Colonic mucosa (tissue), 4 donors: ENCODE measurements around the gene DOCK10. TPM values are rescaled to one million over a fixed set of nuclear protein-coding genes. Genes with fewer than 3 reads are reported as not detected.
A peak's percentile ranks its signal among the peaks of the same experiment; 100 is the strongest.

Experiments
- DNase-seq: peaks from one replicate; pipeline ENCODE4 v3.0.0-alpha.2; 2020
- H3K27ac ChIP-seq: fragments of 200-600 bp; one replicate; pipeline ENCODE4 v1.8.0; 2021
- H3K27me3 ChIP-seq: fragments of 200-600 bp; one replicate; pipeline ENCODE4 v1.8.0; 2021
- H3K36me3 ChIP-seq: fragments of 200-600 bp; one replicate; pipeline ENCODE4 v1.8.0; 2021
- H3K4me1 ChIP-seq: fragments of 200-600 bp; one replicate; pipeline ENCODE4 v1.8.0; 2021; ENCODE audit warnings: mild to moderate bottlenecking
- H3K4me3 ChIP-seq: fragments of 200-600 bp; one replicate; pipeline ENCODE4 v1.8.0; 2021
- H3K9ac ChIP-seq, 2 donors: one replicate each; pipeline ENCODE4 v1.7.0; 2013; ENCODE audit warnings: control low read depth in 2 of 2, low read depth in 2 of 2, low read length in 2 of 2
- H3K9me3 ChIP-seq: fragments of 200-600 bp; one replicate; pipeline ENCODE4 v1.8.0; 2021
- intact Hi-C: fragments of 100-400 bp; cut with DNase I; formaldehyde crosslinking; loops from one replicate; pipeline ENCODE4 v1.14.1; 2022
- total RNA-seq, 2 donors: library from RNA; stranded (reverse); fragmentation: NEBNext Ultra II Directional in 1 of 2; extraction: Animal tissue kit (Norgen Biotek cat#: 25700) in 1 of 2; gene quantifications; one replicate each; pipeline ENCODE4 v1.2.1, GENCODE V29; 2021
- TF ChIP-seq, protein P1 (sequence below): fragments of 200-600 bp; IDR thresholded peaks from one replicate; pipeline ENCODE4 v1.8.0; 2022; ENCODE audit warnings: antibody characterized with exemption, mild to moderate bottlenecking
- donor health status: healthy.
- donor health status: DM: no; HTN: no; CAD: no.
- donor health status: DM: no; HTN: no; CAD: no.

Gene DOCK10
- total RNA-seq, 2 donors from 2014 or later = 13.5 to 17.4 TPM

DNA sequence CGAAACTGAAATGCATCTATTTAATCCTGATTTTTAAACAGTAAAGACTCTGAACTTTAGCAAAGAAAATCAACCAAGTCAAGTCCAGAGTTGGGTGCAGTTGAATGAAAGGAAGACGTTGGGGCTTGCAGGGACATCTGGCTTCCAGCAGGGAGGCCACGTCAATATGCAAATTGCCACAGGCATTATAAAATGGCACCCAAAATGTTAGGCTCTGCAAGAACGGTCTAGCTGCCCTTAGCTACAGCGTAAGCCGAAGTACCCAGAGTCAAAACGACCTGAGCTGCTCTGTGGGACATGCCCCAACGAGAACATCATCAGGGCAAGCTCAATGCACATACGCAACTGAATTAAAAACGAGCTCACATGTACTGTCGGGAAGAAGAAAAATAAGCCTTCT is 30.7 kb downstream of the DOCK10 start:
- intact Hi-C loops = no loop called here
- no peak overlapping the region for H3K9ac ChIP-seq

DNA sequence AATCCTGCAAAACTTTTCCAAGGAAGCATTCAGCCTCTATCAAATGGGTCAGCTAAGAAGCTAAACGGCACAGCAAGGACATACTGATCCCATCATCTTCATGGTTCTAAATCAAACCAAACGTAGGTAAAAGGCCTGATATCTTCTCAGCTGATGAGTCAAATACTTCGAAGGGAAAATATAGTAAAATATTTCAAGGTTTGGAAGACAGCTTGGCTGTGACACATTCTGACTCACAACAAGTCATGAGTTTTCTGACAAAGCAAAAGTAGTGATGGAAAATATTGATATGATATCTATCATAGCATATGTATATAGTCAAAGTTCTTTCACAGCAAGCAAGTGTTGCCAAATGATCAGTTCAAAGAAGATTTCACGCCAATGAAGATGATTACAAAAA is 31.5 kb downstream of the DOCK10 start:
- H3K9ac ChIP-seq = no peak overlapping the region

More for the DNA sequence above, 30.7 kb downstream of the DOCK10 start:
- H3K27ac ChIP-seq = no peak overlapping the region
- H3K4me1 ChIP-seq = no peaks in the 10 kb centered on the region
- H3K27me3 ChIP-seq = no peaks in the 10 kb centered on the region
- no peak for DNase-seq
- H3K4me3 ChIP-seq = no peak overlapping the region
- TF ChIP-seq, protein P1, sequence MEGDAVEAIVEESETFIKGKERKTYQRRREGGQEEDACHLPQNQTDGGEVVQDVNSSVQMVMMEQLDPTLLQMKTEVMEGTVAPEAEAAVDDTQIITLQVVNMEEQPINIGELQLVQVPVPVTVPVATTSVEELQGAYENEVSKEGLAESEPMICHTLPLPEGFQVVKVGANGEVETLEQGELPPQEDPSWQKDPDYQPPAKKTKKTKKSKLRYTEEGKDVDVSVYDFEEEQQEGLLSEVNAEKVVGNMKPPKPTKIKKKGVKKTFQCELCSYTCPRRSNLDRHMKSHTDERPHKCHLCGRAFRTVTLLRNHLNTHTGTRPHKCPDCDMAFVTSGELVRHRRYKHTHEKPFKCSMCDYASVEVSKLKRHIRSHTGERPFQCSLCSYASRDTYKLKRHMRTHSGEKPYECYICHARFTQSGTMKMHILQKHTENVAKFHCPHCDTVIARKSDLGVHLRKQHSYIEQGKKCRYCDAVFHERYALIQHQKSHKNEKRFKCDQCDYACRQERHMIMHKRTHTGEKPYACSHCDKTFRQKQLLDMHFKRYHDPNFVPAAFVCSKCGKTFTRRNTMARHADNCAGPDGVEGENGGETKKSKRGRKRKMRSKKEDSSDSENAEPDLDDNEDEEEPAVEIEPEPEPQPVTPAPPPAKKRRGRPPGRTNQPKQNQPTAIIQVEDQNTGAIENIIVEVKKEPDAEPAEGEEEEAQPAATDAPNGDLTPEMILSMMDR = no peak
- H3K36me3 ChIP-seq = no peaks in the 10 kb centered on the region
- no peaks in the 10 kb centered on the region for H3K9me3 ChIP-seq

DNA sequence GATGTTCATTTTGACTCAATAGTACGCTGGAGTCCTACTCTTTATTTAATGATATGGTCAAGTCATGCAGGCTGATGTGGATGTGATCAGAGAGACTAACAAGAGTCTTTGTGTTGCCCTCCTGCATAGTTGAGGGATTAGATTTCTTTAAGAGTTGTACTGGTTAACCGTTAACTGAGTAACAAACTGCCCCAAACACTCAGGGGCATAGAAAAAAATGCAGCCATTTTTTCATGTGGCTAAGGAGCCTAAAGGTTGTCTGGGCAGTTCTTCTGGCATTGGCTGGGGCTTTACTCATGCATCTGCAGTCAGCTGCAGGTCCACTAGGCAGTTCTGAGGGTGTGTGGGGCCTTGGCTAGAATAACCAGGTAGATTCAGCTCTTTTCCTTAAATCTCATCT is 32.5 kb downstream of the DOCK10 start:
- H3K4me1 ChIP-seq = no peaks in the 10 kb centered on the region
- H3K27ac ChIP-seq = no peak overlapping the region
- H3K4me3 ChIP-seq = no peak overlapping the region
- no peak overlapping the region for H3K9ac ChIP-seq
- intact Hi-C loops = loop anchor here (5.0 to 10.0 kb wide), 2 partner anchors 205 to 652 kb away; no protein-coding TSS in a partner anchor
- H3K27me3 ChIP-seq = no peaks in the 10 kb centered on the region
- no peaks in the 10 kb centered on the region for H3K36me3 ChIP-seq
- no peaks in the 10 kb centered on the region for H3K9me3 ChIP-seq
- no peak for DNase-seq
- TF ChIP-seq, protein P1 = no peak

More for the DNA sequence above, 31.5 kb downstream of the DOCK10 start:
- DNase-seq = no peak
- no peaks in the 10 kb centered on the region for H3K4me1 ChIP-seq
- TF ChIP-seq, protein P1 = no peak
- H3K36me3 ChIP-seq = no peaks in the 10 kb centered on the region
- intact Hi-C loops = no loop called here
- no peaks in the 10 kb centered on the region for H3K9me3 ChIP-seq
- no peaks in the 10 kb centered on the region for H3K27me3 ChIP-seq
- no peak overlapping the region for H3K27ac ChIP-seq
- no peak overlapping the region for H3K4me3 ChIP-seq

DNA sequence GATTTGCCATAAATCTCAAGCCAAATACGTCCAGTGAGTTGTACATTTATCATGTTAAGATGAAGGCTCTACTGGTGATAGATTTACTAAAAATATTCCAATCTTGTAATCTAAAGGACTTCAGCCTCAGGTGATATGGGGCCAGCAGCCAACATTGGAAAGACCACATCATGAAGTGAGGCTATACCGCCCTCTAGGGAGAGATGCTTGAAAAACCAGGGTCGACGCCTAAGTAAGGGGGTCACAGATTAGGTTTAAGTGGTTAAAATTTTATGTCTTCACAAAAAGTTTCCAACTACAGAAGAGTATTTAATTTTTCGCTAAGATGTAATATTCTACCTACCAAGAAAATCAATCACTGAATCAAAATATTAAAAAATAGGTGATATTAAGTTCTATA is 33.3 kb downstream of the DOCK10 start:
- Histone ChIP-seq H3K4me3 (no peak overlapping the region), H3K4me1 (no peaks in the 10 kb centered on the region), H3K36me3 (no peaks in the 10 kb centered on the region), H3K27me3 (no peaks in the 10 kb centered on the region), H3K27ac (no peak overlapping the region), H3K9ac (no peak overlapping the region), H3K9me3 (no peaks in the 10 kb centered on the region)
- TF ChIP-seq, protein P1 = no peak
- intact Hi-C loops = loop anchor here (5.0 to 10.0 kb wide), 2 partner anchors 204 to 652 kb away; no protein-coding TSS in a partner anchor
- DNase-seq = peak; percentile 45

DNA sequence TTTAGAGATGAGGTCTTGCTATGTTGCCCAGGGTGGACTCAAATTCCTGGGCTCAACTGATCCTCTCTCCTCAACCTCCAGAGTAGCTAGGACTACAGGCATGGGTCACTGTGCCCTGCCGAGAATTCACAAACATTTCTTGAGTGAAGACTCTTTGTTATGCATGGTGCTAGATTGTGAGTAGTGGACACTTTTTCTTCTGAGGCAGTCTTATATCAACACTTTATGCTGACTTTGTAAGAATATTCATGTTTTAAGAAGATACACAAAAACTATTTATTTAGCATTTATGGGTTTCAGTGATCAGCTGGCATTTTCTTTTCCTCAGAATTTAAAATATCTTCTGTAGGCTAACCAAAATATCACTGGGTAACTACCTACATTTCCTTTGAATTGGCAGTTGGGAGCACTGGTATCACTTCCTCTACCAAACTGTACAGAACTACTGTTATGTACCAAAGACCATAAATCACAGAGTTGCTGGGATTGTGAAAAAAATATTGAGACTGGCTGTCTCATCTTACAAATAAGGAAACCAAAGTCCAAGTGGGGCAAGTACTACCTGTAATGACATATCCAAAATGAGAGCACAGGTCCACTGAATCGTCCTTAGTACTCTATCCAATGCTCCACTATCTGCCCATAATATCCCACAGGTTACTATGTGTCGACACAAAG is 34.0 kb downstream of the DOCK10 start:
- no peak overlapping the region for H3K9ac ChIP-seq
- TF ChIP-seq, protein P1 = no peak
- H3K4me3 ChIP-seq = no peak overlapping the region
- H3K9me3 ChIP-seq = no peaks in the 10 kb centered on the region
- DNase-seq = no peak
- H3K4me1 ChIP-seq = no peaks in the 10 kb centered on the region
- intact Hi-C loops = loop anchor here (5.0 to 10.0 kb wide), 2 partner anchors 204 to 651 kb away; no protein-coding TSS in a partner anchor
- no peak overlapping the region for H3K27ac ChIP-seq
- no peaks in the 10 kb centered on the region for H3K27me3 ChIP-seq
- H3K36me3 ChIP-seq = no peaks in the 10 kb centered on the region
